ENCODE measurements around the gene ZNF789. TPM values are rescaled to one million over a fixed set of nuclear protein-coding genes. Genes with fewer than 3 reads are reported as not detected.

ZNF789 gene
- total and polyA plus RNA-seq, 4 donors = 4.1 to 19.7 (median 11.6) TPM

DNA sequence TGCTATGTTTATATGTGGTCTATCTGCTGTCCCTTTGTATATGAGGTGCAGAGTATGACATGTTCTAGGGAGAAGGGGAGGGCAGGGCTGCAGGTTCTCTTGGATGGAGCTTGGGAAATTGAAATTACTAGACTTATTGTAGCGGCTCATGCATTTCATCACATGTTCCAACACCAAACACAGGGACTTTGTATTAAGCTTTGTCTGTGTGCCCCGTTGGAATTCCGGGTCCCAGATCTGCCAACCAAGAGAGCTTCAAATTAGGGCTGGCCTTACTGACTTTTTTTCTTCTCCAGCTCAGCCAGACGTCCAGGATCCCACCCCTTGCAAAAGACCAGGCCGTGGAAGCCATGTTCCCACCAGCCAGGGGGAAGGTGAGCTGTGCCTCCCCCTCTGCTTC lies 3.4 kb downstream of the ZNF789 start:
- H3K4me3 ChIP-seq = no peak overlapping the region
- no peak overlapping the region for H3K27ac ChIP-seq (ENCODE audit: low read depth in 1 of 2, low read length in 1 of 2)
- H3K27me3 ChIP-seq (ENCODE audit: control insufficient read depth in 3 of 3, insufficient read depth in 3 of 3, low read length in 2 of 3) = no peaks in the 10 kb centered on the region
- 84 to 90% methylated on average over 5 of the region's 5 CpGs for WGBS, 2 donors
- H3K9ac ChIP-seq (ENCODE audit: insufficient read depth in 1 of 2, low read length in 2 of 2) = no peak overlapping the region
- no peaks in the 10 kb centered on the region for H3K9me3 ChIP-seq (ENCODE audit: control insufficient read depth in 4 of 4, insufficient read depth in 3 of 4, low read length in 3 of 4)
- ATAC-seq (ENCODE audit: insufficient read depth, low FRiP score) (no peak), DNase-seq (no peak)
- peaks cover 2 to 8% (median 6%) of the 10 kb centered on the region in 4 donors for H3K36me3 ChIP-seq (ENCODE audit: control insufficient read depth in 4 of 4, insufficient read depth in 4 of 4, low read length in 4 of 4)
- TF ChIP-seq, protein P1, sequence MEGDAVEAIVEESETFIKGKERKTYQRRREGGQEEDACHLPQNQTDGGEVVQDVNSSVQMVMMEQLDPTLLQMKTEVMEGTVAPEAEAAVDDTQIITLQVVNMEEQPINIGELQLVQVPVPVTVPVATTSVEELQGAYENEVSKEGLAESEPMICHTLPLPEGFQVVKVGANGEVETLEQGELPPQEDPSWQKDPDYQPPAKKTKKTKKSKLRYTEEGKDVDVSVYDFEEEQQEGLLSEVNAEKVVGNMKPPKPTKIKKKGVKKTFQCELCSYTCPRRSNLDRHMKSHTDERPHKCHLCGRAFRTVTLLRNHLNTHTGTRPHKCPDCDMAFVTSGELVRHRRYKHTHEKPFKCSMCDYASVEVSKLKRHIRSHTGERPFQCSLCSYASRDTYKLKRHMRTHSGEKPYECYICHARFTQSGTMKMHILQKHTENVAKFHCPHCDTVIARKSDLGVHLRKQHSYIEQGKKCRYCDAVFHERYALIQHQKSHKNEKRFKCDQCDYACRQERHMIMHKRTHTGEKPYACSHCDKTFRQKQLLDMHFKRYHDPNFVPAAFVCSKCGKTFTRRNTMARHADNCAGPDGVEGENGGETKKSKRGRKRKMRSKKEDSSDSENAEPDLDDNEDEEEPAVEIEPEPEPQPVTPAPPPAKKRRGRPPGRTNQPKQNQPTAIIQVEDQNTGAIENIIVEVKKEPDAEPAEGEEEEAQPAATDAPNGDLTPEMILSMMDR (IDR thresholded peaks at IDR 0.05; ENCODE audit: control extremely low read depth, extremely low read depth) = no peak
- peaks cover 0 to 11% (median 7%) of the 10 kb centered on the region in 5 donors for H3K4me1 ChIP-seq (ENCODE audit: control insufficient read depth in 5 of 5, insufficient read depth in 5 of 5, low read length in 5 of 5)

DNA sequence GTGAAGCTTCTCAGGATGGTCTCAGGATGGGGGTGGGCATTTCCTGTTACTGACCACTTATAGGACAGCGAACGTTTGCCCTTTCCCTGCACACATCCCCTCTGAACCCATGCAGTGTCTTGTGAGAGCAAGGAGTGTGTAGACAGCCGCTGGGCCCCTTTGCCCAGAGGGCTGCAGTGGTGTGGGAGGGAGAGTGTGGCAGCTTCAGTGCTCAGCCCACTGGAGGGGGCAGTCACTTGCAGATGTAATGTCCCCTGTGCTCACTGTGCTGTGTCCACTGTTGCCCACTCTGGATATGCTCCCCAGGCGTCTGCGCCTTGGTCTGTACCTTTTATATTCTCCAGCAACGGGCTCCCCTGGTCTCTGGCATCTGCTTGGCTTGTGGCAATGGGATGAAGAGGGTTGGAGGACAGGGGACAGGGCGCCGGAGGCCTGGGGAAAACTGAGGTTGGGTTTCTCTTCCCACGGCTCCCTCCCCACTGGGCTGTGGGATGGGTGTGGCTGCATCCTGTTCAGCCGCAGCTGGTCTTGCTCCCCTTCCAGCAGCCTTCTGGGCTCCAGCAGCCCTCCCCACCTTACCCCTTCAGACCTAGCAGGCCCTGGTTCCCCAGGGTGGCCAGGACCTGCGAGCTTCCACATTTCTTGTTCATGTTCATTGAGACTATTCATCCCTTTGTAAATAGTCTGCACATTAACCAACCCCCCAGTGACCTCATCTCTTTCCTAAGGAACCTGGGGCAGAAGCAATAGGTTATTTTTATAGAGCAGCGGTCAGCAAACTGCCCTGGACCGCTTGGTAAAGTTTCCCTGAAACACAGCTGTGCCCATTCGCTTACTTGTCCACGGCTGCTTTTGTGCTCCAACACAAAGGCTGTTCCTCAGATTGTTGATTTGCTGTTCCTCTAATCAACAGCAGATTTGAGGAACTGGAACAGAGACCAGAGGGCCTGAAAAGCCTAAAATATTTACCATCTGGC lies 6.1 kb downstream of the ZNF789 start:
- Histone ChIP-seq H3K9ac (ENCODE audit: insufficient read depth in 1 of 2, low read length in 2 of 2) (no peak overlapping the region), H3K27ac (ENCODE audit: low read depth in 1 of 2, low read length in 1 of 2) (peak overlapping the region in 1 of 2 donors; percentile 6), H3K27me3 (ENCODE audit: control insufficient read depth in 3 of 3, insufficient read depth in 3 of 3, low read length in 2 of 3) (no peaks in the 10 kb centered on the region), H3K4me3 (no peak overlapping the region), H3K9me3 (ENCODE audit: control insufficient read depth in 4 of 4, insufficient read depth in 3 of 4, low read length in 3 of 4) (no peaks in the 10 kb centered on the region), H3K4me1 (ENCODE audit: control insufficient read depth in 5 of 5, insufficient read depth in 5 of 5, low read length in 5 of 5) (peaks cover 0 to 8% (median 2%) of the 10 kb centered on the region in 5 donors), H3K36me3 (ENCODE audit: control insufficient read depth in 4 of 4, insufficient read depth in 4 of 4, low read length in 4 of 4) (peaks cover 2 to 8% (median 6%) of the 10 kb centered on the region in 4 donors)
- TF ChIP-seq, protein P1 (IDR thresholded peaks at IDR 0.05; ENCODE audit: control extremely low read depth, extremely low read depth) = no peak
- 69 to 74% methylated on average over 15 of the region's 15 CpGs for WGBS, 2 donors
- no peak for DNase-seq
- ATAC-seq (ENCODE audit: insufficient read depth, low FRiP score) = no peak

DNA sequence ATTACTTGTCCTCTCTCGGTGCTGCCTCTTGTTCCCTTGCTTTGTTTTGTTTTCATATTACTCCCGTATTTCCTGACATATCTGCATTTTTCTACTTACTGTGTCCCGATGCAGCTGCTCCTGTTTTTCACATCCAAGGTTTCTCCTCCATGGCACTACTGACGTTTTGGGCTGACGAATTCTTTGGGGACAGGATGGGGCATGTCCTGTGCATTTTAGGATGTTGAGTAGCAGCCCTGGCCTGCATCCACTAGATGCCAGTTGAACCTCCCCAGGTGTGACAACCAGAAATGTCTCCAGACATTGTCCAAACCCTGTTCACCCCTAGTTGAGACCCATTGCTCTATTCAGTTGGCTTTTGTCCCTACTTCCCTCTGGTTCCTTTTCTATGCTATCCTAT lies 12.4 kb downstream of the ZNF789 start:
- Histone ChIP-seq H3K27me3 (ENCODE audit: control insufficient read depth in 3 of 3, insufficient read depth in 3 of 3, low read length in 2 of 3) (no peaks in the 10 kb centered on the region), H3K27ac (ENCODE audit: low read depth in 1 of 2, low read length in 1 of 2) (no peak overlapping the region), H3K4me3 (no peak overlapping the region), H3K9ac (ENCODE audit: insufficient read depth in 1 of 2, low read length in 2 of 2) (no peak overlapping the region), H3K36me3 (ENCODE audit: control insufficient read depth in 4 of 4, insufficient read depth in 4 of 4, low read length in 4 of 4) (peaks cover 0 to 13% (median 4%) of the 10 kb centered on the region in 4 donors), H3K9me3 (ENCODE audit: control insufficient read depth in 4 of 4, insufficient read depth in 3 of 4, low read length in 3 of 4) (no peaks in the 10 kb centered on the region), H3K4me1 (ENCODE audit: control insufficient read depth in 5 of 5, insufficient read depth in 5 of 5, low read length in 5 of 5) (no peaks in the 10 kb centered on the region)
- WGBS, 2 donors = 91 to 95% methylated on average over 5 of the region's 5 CpGs
- no peak for DNase-seq
- no peak for ATAC-seq (ENCODE audit: insufficient read depth, low FRiP score)
- TF ChIP-seq, protein P1 (IDR thresholded peaks at IDR 0.05; ENCODE audit: control extremely low read depth, extremely low read depth) = no peak
